ENCODE data around the gene OR5B2. TPM values are rescaled to one million over a fixed set of nuclear protein-coding genes. Genes with fewer than 3 reads are reported as not detected.

Gene OR5B2
- total RNA-seq: not detected in 2 replicates

DNA sequence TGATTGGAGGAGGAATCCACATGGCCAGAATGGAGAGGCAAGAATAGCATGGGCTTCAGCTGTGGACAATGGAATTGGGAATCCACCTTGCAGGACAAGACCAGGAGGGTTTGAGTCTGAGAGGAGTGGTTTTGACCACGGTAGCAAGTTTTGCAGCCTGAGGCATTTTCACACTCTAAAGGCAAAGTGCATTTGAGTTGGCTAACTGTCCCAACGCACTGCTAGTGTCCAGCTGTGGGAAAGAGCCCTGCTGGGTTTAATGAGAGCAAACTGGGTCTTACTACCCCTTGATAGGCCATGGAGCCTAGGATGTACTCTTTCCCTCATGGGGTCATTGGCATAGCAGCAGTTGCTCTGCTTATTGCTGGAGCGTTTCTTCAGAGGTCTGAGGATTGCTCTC lies at the start of gene OR5B2:
TSS of gene OR5B2 (minus strand) at position 101 of the 400 bp plus-strand sequence. CDS start 4,860 bp downstream, outside the sequence.

DNA sequence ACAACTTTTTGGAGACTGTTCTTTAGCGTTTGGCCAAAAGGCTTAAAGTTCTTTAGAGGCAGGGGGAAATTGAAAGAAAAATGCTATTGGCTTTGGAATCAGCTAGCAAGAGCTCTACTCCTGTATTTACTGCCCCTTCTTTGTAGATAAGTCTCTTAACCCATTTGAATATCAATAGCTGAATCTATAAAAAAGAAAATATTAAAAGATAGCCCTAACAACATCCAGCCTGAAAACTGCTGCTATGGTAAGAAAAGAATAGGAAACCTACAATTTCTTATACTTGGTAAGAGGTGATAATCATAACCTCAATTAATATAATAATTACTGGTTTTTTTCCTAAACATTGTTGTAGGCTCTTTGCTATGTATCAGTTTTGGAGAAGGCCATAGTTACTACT lies 14.2 kb upstream of the OR5B2 start, which contains the start of gene OR5B12:
TSS of gene OR5B12 (minus strand) at position 101 of the 400 bp plus-strand sequence. CDS start 2,085 bp downstream, outside the sequence.

DNA sequence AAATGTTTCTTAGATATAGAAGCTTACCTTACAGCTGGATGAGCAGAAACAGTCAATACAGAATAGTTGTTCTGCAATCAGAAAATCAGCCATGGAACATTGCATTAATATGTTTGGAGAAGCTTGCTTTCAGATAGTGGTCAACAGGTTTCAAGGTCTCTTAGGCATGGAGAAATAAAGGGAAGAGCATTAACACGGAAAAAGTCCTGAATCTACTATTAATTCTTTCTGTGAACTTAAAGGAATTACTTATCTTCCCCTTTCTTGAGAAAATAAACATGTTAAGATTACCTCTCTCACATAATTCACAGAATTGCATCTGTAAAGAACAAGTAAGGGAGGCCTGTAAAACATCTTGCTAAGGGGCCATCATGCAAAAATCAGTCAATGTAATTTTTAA lies 21.1 kb downstream of the OR5B2 start, which contains the start of gene OR5B3:
TSS of gene OR5B3 (minus strand) at position 101 of the 400 bp plus-strand sequence. CDS start 3,465 bp downstream, outside the sequence.

Other genes starting within 250 kb of the OR5B2 start
- not detected in 2 replicates for gene OR9Q2, start 239.1 kb downstream of the OR5B2 start, total RNA-seq
- not detected in 2 replicates for gene OR1S2, start 224.0 kb downstream of the OR5B2 start, total RNA-seq
- not detected in 2 replicates for gene OR1S1, start 215.4 kb downstream of the OR5B2 start, total RNA-seq
- not detected in 2 replicates for gene OR10Q1, start 199.2 kb downstream of the OR5B2 start, total RNA-seq
- gene OR10W1, start 159.9 kb downstream of the OR5B2 start, total RNA-seq: not detected in 2 replicates
- not detected in 2 replicates for gene OR5B17, start 69.1 kb downstream of the OR5B2 start, total RNA-seq
- gene OR5B3, start 21.2 kb downstream of the OR5B2 start, total RNA-seq: not detected in 2 replicates
- not detected in 2 replicates for gene OR5B12, start 14.1 kb upstream of the OR5B2 start, total RNA-seq
- not detected in 2 replicates for gene OR5B21, start 80.0 kb upstream of the OR5B2 start, total RNA-seq
- 3.9 and 4.9 TPM in 2 replicates for gene LPXN, start 147.7 kb upstream of the OR5B2 start, total RNA-seq
- gene ZFP91, start 150.9 kb upstream of the OR5B2 start, total RNA-seq: 47.2 and 48.9 TPM in 2 replicates
- 0.92 and 1.9 TPM in 2 replicates for gene CNTF, start 194.5 kb upstream of the OR5B2 start, total RNA-seq

All from aortic smooth muscle cell (primary cell).